ENCODE measurements around the gene HS6ST1. TPM values are rescaled to one million over a fixed set of nuclear protein-coding genes. Genes with fewer than 3 reads are reported as not detected.

HS6ST1 gene, protein sequence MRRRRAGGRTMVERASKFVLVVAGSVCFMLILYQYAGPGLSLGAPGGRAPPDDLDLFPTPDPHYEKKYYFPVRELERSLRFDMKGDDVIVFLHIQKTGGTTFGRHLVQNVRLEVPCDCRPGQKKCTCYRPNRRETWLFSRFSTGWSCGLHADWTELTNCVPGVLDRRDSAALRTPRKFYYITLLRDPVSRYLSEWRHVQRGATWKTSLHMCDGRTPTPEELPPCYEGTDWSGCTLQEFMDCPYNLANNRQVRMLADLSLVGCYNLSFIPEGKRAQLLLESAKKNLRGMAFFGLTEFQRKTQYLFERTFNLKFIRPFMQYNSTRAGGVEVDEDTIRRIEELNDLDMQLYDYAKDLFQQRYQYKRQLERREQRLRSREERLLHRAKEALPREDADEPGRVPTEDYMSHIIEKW
- polyA plus RNA-seq (ENCODE audit: insufficient read length): 67.0 TPM
- long read RNA-seq, donor 1, transcript HS6ST1-201 (2 exons, 3,932 nt): major isoform, 24 of 24 reads
- long read RNA-seq, donor 1, partial matches to known transcripts: 0 of 24 reads
- long read RNA-seq, donor 1, other reads (novel, unspliced or antisense): 0 of 24 reads
- long read RNA-seq, donor 2, transcript HS6ST1-201 (2 exons, 3,932 nt): major isoform, 22 of 23 reads
- long read RNA-seq, donor 2, partial matches to known transcripts: 0 of 23 reads
- long read RNA-seq, donor 2, other reads (novel, unspliced or antisense): 0 of 23 reads
- long read RNA-seq, donor 3, transcript HS6ST1-201 (2 exons, 3,932 nt): major isoform, 23 of 28 reads
- long read RNA-seq, donor 3, partial matches to known transcripts: 5 of 28 reads
- long read RNA-seq, donor 3, other reads (novel, unspliced or antisense): 0 of 28 reads
- long read RNA-seq, donor 4, partial matches to known transcripts: 0 of 1 reads
- long read RNA-seq, donor 4, other reads (novel, unspliced or antisense): 0 of 1 reads
- long read RNA-seq, donor 5, transcript HS6ST1-201 (2 exons, 3,932 nt): major isoform, 16 of 40 reads
- long read RNA-seq, donor 5, partial matches to known transcripts: 24 of 40 reads
- long read RNA-seq, donor 5, other reads (novel, unspliced or antisense): 0 of 40 reads
- long read RNA-seq, donor 6, transcript HS6ST1-201 (2 exons, 3,932 nt): major isoform, 19 of 19 reads
- long read RNA-seq, donor 6, partial matches to known transcripts: 0 of 19 reads
- long read RNA-seq, donor 6, other reads (novel, unspliced or antisense): 0 of 19 reads
- long read RNA-seq, donor 7, transcript HS6ST1-201 (2 exons, 3,932 nt): major isoform, 14 of 14 reads
- long read RNA-seq, donor 7, partial matches to known transcripts: 0 of 14 reads
- long read RNA-seq, donor 7, other reads (novel, unspliced or antisense): 0 of 14 reads
- long read RNA-seq, donor 8, transcript HS6ST1-201 (2 exons, 3,932 nt): major isoform, 9 of 9 reads
- long read RNA-seq, donor 8, partial matches to known transcripts: 0 of 9 reads
- long read RNA-seq, donor 8, other reads (novel, unspliced or antisense): 0 of 9 reads

DNA sequence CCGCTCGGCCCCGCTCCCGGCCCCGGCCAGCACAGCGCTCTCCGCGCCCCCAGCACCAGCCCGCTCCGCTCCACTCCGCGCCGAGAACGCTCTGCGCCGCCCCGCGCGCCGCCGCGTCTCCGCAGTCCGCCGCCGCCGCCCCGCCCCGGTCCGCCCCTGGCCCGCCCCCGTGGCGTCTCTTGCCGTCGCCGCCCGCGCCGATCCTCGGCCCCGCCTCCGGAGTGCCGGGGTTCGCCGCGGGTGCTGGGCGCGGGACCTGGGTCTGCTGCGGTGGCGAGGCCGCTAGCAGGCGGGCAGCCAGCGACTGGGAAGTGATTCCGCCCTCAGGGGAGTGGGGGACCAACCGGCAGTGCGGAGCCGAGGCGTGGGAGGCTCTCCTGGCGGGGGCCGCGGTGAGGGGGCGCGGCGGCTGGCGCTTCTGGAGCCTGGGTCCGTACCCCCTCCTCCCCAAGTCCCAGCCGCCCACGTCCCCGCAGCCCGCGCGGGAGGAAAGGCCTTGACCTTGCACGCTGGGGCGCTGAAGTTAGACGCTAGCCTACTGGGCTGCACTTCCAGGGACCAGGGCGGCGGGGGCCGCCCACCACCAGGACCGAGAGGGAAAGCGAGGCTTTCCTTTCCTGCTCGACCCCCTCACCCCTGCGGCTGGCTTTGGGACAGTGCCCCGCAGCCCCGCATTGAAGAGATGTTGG, at the start of gene HS6ST1:
TSS of gene HS6ST1 (minus strand) at position 93 of the 689 bp plus-strand sequence. CDS start 305 bp downstream, outside the sequence.
- peak; percentile 87 for DNase-seq

DNA sequence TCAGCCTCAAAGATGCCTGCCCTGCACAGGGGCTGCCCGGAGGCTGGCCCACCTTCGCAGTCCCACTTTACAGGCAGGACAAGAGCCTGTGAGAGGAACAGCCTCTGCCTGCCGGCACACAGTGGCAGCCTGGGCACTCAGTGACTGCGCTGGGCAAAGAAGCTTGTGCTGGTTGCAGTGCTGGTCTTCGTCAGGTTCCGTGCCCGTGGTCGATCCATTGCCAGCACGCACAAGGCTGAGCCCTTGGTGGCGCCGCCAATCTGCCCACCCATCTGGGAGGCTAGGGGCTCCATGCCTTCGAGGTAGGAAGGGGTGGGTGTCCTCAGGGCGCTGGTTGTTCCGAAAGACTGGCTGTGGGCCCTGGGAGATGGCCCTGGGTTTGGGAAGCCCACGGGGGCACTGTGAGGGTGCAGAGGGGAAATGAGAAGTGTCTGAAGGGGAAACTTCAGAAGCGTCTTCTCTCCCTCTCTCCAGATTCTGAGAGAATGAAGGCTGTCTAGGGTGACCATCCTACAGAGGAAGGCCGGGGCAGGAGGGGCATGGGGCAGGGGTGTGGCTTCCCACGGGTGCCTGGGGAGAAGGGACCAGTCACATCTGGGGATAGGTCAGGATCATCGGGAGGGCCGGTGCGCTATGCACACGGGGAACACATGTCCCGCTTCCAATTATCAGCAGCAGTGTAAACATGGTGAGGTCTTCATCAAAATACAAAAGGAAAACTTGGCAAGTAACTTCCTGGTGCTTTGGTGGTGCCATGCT, 49.1 kb upstream of the HS6ST1 start:
- no peak for DNase-seq

DNA sequence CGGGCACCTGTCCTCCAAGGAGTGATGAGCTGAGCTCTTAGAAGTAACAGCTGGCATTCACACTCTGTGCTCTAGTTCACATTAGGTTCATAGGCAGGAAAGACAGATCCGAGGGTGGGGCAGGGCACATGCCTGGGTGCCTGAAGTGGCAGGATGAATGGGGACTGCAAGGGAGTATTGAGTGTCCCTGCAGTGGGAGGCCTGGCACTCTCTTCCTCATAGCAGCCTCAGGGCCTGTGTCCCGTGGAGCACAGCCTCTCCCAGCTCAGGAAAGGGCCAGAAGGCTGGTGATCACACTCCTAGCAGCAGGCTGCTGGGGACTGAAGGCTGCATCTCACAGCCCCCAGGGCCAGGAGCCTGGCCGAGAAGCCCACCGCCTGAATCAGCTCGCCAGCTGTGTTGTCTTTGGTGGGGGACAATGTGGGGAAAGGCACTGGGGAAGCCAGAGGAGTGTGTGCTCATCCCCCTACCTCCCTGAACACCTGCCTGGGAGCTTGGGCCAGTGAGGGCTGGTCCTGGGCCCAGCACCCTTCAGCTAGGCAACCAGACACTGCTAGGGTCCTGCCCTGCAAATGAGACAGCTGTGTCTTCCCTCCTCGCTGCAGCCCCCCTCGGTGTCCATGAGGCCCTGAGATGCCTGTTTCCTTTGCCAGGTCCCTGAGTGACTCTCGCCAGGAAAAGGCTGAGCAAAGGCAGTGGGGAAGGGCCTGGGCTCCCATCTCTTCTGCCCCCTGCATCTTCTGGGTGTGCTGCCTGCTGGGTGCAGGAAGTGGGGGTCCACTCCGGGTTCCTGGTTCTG, 48.2 kb upstream of the HS6ST1 start:
- no peak for DNase-seq

DNA sequence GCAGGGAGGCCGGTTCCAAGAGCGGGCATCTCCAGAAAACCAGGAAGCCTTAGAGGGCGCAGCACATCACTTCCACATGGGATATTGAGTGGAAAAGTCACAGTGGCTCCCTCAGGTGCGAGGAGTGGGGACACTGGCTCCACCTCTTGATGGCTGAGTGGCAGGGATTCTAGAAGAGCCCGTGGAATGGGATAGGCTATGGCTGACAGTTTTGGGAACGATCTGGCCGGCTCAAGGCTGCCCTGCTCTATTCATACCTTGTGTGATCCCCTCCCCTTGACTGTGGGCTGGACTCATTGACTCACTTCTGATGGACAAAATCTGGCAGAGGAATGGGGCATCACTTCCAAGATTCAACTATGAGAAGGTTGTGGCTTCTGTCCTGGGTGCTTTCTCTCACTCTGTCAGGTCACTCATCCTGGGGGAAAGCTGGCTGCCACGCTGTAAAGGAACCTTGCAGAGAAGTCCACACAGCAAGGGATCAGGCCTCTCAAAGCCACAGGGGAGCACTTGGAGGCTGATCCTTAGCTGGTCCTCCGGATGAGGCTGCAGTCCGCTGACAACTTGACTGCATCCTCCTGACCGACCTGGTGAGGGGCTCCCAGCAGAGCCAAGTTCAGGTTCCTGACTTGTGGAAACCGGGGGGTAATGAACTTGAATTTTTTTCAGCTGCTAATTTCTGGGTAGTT, 46.7 kb upstream of the HS6ST1 start:
- DNase-seq: no peak

DNA sequence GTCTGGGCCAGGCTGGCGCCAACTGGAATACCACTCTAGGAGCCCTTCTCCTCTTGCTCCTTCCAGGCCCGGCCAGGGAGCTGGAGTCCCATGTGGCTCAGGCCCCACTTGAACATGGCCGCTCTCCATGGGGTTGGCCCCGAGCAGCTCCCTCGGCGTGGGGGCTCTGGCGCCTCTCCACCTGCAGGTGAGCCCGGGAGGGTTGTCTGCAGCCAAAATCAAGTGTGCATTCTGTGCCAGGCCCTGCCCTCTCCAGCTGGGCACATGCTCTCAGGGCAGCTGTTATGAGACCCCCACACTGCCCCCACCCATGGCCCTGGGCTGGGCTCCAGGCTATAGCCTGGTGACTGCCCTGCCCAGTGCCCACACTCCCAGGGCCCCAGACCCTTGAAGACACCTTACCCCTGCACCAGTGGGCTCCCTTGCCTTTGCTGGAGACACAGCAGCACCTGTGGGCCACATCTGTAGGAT, 45.8 kb upstream of the HS6ST1 start:
- DNase-seq: no peak

DNA sequence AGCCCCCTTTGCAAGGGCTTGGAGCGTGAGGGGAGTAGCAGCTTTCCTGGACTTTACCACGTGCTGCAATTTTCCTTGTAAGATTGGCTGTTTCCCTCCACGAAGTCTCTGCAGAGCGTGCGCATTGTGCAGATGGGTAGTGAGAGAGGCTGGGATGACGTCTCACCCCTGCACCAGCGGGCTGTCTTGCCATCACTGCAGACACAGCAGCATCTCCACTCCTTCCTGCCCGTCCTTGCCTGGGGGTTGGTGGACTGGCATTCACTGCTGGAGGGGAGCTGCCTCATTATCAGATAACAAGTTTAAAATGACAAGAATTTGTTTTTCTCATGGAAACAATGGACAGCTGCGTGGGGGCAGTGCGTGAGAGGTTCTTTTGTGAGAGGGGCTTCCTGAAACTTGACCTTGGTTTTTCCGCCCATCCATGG, 45.3 kb upstream of the HS6ST1 start:
- no peak for DNase-seq

DNA sequence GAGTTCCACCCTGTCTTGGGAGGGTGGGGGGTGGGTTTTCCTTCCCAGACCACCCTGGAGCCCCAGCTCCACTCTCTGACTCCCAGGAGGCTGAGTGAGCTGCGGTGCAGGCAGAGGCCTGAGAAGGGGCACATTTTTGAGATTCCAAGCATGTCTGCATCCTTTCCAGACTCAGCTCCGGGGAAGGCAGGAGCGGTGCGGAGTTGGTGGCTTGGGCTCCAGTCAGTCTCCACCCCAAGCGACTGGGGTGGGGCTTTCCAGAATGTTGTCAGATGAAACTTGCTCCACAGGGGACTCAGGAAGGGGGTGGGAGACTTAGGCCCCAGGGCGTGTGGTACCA, 44.2 kb upstream of the HS6ST1 start:
- DNase-seq: no peak

DNA sequence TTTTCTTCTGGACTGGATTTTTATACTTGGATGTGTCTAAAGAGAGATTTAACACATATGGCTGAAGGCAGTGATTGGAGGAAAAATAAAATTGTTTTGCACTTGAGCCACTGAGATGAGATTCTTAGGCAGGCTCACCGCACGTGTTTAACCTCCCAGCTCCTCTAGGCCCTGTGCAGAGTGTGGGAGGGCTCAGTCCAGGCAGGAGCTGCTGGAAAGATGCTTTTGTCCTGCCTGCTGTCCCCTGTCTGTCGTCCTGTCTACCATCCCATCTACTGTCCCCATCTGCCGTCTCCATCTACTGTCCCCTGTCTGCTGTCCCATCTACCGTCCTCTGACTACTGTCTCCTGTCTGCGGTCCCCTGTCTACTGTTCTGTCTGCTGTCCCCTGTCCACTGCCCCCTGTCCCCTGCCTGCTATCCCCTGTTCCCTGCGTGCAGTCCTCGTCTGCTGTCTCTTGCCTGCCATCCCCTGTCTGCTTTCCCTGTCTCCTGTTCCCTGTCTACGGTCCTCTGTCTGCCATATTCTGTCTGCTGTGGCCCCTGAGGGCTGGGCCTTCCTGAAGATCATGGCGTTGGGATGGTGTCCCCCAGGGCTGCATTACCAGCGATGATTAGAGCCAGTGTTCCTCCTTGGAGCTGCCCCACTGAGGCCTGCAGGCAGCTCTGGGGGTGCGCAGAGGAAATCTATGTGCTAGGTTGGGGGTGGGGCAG, 43.7 kb upstream of the HS6ST1 start:
- DNase-seq: no peak

DNA sequence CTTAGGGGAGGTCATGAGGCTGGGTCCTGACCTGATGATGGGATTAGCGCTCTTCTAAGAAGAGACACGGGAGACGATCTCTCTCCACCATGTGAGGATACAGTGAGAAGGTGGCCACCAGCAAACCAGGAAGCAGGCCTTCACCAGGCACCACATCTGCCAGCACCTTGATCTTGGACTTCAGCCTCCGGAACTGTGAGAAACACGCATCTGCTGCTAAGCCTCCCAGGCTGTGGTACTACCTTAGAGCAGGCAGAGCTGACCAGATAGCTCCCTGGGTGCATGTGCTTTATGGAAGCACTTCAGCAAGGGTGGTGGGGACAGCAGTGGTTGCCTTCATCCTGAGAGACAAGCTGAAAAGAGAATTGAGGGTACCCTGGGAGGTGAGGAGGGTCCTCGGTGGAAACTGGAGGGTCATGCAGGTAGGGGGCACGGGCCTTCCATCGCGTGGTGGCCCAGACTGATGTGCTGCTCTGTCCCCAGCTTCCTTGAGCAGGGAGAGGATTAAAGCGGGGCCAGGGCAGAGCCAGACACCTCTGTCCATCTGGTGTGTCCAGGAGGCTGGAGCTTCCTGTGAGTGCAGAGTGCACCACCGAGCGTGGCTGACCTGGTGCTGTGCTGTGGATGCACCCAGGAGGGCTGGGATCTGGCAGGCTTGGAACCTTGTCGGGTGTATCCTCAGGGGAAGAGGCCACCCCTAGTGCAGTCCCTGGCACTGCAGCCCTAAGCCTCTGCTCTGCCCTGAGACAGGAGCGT, 42.9 kb upstream of the HS6ST1 start:
- no peak for DNase-seq

DNA sequence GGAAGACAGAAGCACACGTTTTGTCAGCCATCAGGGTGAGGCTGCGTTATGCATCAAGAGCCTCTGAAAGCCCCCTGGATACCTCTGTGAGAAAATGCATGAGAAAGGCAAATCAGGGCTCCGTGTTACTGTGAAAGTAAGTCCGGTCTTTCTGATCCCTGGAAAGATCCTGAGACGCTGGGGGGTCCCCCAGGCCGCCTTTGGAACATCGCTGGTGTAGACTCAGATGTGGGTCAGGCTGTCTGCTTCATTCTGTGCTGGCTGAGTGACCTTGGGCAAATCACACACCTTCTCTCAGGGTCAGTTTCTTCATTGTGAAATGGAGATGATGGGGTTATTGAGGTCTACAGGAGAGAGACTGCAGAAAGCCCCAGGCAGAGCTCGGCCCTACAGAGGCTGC, 42.0 kb upstream of the HS6ST1 start:
- DNase-seq: no peak

DNA sequence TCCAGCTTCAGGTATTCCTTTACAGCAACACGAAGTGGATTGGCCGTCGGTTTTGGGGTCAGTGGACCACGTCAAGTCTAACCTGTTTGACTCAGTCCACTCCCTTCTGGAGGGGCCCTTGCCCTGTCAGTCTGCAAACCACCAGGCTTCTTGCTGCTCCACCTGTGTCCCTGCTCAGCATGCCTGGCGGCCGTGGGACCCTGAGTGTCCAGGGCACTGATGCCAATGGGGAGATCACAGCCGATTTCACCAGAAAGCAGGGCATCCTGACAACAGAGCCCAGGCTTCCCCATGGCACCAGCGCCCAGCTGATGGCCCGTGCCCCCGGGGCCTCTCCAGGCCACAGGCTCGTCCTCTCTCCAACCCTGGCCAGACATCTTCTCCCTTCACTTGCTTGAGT, 41.2 kb upstream of the HS6ST1 start:
- DNase-seq: no peak

DNA sequence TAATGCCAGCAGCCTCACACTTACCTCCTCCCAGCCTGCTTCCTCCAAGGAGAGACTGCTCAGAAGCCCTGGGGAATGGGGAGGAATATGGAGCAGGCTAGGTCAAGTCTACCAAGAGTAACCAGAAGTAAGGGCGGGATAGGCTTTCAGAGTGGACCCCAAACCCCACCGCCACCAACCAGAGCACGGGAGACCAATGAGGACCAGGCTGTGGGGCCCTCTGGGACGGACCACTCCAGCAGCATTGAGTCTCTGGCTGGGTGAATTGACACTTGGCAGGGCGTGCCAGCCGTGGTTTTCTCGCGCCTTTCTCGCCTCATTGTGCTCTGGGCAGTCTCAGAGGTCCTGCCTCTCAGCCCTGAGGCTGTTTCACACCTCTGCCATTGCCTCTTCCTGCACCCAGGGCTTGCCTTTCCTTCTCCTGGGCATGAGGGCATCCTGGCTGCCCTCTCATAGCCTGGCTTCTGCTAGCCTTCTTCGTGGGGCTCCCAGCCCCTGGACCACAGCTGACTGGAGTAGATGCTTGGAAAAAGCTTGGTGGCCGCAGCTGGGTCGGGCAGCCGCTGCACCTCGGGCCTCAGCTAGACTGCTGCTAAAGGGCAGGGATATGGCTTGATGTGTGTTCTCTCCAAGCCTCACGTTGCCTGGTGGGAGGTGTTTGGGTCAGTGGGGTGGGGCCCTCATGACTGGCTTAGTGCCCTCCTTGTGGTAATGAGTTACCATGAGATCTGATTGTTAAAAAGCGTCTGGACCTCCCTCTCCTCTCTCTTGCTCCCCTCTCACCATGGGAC, 40.5 kb upstream of the HS6ST1 start:
- no peak for DNase-seq

DNA sequence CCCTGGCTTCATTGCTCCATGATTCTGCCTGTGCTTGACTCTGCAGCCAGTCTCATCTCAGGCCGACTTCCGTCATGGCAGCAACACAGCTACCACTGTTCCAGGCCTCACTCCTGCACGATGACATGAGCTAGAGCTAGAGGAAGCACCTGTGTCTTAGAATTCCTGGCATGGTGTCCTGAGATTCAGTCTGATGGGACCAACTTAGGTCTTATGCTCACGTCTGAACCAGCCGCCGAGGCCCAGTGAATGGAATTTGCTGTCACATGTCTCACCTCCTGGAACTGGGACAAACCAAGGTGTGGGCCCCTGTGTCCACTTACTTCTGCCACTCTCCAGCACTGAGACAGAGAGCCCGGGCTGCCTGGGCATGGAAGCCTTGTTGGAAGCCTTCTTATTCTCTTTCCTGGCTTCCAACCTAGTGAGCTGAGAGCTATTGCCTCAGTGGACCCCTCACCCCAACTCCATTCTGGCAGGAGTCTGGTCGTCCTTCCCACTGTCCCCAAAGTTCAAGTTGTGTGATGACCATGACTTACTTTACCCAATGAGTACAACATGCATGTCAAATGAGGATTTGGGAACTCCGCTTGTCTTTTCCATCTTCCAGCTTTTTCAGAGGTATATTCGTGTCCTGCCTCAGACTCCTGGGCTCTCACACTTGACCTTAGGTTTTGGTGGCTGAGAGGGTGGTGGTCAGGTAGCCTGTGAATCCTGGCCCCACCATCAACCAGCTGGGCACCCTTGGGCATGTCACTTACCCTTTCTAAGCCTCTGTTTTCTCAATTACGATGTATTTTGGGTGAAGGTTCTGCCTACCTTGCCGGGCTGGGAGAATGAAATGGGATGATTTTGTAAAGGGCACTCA, 39.1 kb upstream of the HS6ST1 start:
- no peak for DNase-seq

DNA sequence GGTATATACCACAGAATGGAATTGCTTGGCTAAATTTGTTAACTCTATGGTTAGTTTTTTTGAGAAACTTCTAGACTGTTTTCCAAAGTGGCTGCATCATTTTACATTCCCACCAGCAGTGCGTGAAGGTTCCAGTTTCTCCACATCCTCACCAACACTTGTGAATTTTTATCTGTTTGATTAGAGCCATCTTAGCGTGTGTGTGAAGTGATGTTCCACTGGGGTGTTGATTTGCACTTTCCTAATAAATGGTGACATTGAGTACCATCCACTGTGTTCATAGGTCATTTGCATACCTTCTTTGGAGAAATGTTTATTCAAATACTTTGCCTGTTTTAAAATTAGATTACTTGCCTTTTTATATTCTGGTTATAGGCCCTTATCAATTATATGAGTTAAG, 37.5 kb upstream of the HS6ST1 start:
- no peak for DNase-seq

DNA sequence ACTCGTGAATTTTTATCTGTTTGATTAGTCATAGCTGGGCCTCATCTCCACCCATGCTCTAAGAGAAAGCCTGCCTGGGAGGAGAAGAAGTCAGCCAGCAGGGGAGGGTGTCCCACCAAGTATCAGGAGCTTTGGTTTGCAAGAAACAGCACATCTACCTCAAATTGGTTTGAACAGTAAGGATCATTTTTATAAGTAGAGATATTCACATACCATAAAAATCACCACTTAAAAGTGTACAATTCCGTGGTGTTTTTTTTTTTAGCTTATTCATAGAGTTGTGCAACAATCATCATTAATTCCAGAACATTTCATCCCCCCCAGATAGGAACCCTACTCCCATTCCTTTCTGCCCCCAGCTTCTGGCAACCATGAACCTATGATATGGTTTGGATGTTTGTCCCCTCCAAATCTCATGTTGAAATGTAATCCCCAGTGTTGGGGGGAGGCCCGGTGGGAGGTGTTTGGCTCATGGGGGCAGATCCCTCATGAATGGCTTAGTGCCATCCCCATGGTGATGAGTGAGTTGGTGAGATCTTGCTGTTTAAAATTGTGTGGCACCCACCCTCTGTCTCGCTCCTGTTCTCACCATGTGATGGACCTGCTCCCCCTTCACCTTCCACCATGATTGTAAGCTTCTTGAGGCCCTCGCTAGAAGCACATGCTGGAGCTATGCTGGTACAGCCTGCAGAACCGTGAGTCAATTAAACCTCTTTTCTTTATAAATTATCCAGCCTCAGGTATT, 36.2 kb upstream of the HS6ST1 start:
- no peak for DNase-seq
